Measurements from ENCODE around the gene MUS81. TPM values are rescaled to one million over a fixed set of nuclear protein-coding genes. Genes with fewer than 3 reads are reported as not detected.

MUS81 gene
- total and polyA plus RNA-seq, 2 of the 13 experiments (the other 11 are each of a cell fraction or from before 2014, with no cell fraction given): 25.6 to 30.2 TPM

DNA sequence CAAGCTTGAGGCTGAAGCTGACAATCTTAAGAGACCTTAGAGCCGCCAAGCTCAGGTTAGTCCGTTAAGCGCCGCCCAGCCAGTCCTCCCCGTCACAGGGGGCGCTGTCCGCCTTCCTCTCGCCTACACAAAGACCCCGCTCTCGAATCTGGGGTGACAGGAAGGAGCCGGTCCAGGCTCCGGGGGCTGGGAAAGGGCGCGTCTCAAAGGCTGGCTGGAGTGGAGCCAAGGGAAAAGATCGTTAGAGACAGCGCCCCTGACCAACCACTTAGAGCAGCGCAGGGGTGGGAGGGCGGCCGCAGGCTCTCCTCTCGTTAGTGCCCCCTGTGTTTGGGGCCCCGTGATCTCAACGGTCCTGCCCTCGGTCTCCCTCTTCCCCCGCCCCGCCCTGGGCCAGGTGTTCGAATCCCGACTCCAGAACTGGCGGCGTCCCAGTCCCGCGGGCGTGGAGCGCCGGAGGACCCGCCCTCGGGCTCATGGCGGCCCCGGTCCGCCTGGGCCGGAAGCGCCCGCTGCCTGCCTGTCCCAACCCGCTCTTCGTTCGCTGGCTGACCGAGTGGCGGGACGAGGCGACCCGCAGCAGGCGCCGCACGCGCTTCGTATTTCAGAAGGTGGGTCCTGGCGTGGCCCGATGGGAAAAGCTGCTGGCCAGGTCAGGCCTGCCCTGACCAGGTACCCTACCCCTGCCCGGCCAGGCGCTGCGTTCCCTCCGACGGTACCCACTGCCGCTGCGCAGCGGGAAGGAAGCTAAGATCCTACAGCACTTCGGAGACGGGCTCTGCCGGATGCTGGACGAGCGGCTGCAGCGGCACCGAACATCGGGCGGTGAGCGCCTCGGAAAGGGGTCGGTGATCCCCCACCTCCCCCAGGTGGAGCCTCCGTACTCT lies at the start of gene MUS81 (continued):
- TF ChIP-seq, protein P1, sequence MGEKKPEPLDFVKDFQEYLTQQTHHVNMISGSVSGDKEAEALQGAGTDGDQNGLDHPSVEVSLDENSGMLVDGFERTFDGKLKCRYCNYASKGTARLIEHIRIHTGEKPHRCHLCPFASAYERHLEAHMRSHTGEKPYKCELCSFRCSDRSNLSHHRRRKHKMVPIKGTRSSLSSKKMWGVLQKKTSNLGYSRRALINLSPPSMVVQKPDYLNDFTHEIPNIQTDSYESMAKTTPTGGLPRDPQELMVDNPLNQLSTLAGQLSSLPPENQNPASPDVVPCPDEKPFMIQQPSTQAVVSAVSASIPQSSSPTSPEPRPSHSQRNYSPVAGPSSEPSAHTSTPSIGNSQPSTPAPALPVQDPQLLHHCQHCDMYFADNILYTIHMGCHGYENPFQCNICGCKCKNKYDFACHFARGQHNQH (CRISPR knock-in tag; IDR thresholded peaks at IDR 0.05): peak; percentile 50; the same call in 1 of the 2 replicates
- TF ChIP-seq ZNF329 (CRISPR knock-in tag; IDR thresholded peaks at IDR 0.05; ENCODE audit: low read depth) (0 out of 2 replicates have a peak, but pooled peaks have one; percentile 31), REL (CRISPR knock-in tag; conservative IDR thresholded peaks at IDR 0.05) (peak; percentile 73; the same call in 1 of the 2 replicates), ZFP62 (CRISPR knock-in tag; IDR thresholded peaks at IDR 0.05) (no peak), MEIS1 (CRISPR knock-in tag; IDR thresholded peaks at IDR 0.05; ENCODE audit: borderline replicate concordance) (no peak), ZNF644 (CRISPR knock-in tag; IDR thresholded peaks at IDR 0.05; ENCODE audit: low read depth) (no peak), MTA3 (CRISPR knock-in tag; IDR thresholded peaks at IDR 0.05) (no peak), RAD51 (IDR thresholded peaks at IDR 0.05; ENCODE audit: borderline replicate concordance) (no peak), SMYD3 (CRISPR knock-in tag; IDR thresholded peaks at IDR 0.05) (no peak), ZNF558 (CRISPR knock-in tag; IDR thresholded peaks at IDR 0.05; ENCODE audit: borderline replicate concordance) (peak; percentile 83; the same call in 1 of the 2 replicates), KLF11 (CRISPR knock-in tag; IDR thresholded peaks at IDR 0.05) (no peak), SRSF9 (IDR thresholded peaks at IDR 0.05; ENCODE audit: borderline replicate concordance, insufficient read depth, low read depth, low read length, poor library complexity, severe bottlenecking) (no peak), GABPB1 (CRISPR knock-in tag; IDR thresholded peaks at IDR 0.05) (peak; percentile 93), HDAC1 (CRISPR knock-in tag; IDR thresholded peaks at IDR 0.05) (peak; percentile 93), GLI4 (CRISPR knock-in tag; IDR thresholded peaks at IDR 0.05; ENCODE audit: borderline replicate concordance) (no peak), ZNF672 (CRISPR knock-in tag; IDR thresholded peaks at IDR 0.05) (no peak), PCBP2 (optimal IDR thresholded peaks at IDR 0.05; ENCODE audit: low read depth, low read length, poor library complexity, severe bottlenecking) (no peak)
- TF ChIP-seq, protein P2, sequence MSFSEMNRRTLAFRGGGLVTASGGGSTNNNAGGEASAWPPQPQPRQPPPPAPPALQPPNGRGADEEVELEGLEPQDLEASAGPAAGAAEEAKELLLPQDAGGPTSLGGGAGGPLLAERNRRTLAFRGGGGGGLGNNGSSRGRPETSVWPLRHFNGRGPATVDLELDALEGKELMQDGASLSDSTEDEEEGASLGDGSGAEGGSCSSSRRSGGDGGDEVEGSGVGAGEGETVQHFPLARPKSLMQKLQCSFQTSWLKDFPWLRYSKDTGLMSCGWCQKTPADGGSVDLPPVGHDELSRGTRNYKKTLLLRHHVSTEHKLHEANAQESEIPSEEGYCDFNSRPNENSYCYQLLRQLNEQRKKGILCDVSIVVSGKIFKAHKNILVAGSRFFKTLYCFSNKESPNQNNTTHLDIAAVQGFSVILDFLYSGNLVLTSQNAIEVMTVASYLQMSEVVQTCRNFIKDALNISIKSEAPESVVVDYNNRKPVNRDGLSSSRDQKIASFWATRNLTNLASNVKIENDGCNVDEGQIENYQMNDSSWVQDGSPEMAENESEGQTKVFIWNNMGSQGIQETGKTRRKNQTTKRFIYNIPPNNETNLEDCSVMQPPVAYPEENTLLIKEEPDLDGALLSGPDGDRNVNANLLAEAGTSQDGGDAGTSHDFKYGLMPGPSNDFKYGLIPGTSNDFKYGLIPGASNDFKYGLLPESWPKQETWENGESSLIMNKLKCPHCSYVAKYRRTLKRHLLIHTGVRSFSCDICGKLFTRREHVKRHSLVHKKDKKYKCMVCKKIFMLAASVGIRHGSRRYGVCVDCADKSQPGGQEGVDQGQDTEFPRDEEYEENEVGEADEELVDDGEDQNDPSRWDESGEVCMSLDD (CRISPR knock-in tag; IDR thresholded peaks at IDR 0.05; ENCODE audit: borderline replicate concordance): peak; percentile 71; the same call in 1 of the 2 replicates
- TF ChIP-seq, protein P3, sequence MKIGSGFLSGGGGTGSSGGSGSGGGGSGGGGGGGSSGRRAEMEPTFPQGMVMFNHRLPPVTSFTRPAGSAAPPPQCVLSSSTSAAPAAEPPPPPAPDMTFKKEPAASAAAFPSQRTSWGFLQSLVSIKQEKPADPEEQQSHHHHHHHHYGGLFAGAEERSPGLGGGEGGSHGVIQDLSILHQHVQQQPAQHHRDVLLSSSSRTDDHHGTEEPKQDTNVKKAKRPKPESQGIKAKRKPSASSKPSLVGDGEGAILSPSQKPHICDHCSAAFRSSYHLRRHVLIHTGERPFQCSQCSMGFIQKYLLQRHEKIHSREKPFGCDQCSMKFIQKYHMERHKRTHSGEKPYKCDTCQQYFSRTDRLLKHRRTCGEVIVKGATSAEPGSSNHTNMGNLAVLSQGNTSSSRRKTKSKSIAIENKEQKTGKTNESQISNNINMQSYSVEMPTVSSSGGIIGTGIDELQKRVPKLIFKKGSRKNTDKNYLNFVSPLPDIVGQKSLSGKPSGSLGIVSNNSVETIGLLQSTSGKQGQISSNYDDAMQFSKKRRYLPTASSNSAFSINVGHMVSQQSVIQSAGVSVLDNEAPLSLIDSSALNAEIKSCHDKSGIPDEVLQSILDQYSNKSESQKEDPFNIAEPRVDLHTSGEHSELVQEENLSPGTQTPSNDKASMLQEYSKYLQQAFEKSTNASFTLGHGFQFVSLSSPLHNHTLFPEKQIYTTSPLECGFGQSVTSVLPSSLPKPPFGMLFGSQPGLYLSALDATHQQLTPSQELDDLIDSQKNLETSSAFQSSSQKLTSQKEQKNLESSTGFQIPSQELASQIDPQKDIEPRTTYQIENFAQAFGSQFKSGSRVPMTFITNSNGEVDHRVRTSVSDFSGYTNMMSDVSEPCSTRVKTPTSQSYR (CRISPR knock-in tag; IDR thresholded peaks at IDR 0.05; ENCODE audit: borderline replicate concordance): no peak
- TF ChIP-seq, protein P4, sequence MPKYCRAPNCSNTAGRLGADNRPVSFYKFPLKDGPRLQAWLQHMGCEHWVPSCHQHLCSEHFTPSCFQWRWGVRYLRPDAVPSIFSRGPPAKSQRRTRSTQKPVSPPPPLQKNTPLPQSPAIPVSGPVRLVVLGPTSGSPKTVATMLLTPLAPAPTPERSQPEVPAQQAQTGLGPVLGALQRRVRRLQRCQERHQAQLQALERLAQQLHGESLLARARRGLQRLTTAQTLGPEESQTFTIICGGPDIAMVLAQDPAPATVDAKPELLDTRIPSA (CRISPR knock-in tag; IDR thresholded peaks at IDR 0.05; ENCODE audit: borderline replicate concordance): no peak; the same call in 1 of the 2 replicates

Data from HepG2 (cell line).